Testis (tissue), 2 donors: ENCODE measurements around the gene WFS1.

Source experiments
- POLR2A ChIP-seq: fragments of 450-650 bp; IDR thresholded peaks from one replicate; pipeline ENCODE4 v1.6.1; 2017; ENCODE audit warnings: antibody characterized with exemption, mild to moderate bottlenecking, moderate library complexity
- TF ChIP-seq, protein P1 (sequence below), 3 experiments: fragments of 450-650 bp in 2 of 3; fragments of 200-600 bp in 1 of 3; sonication (generic) in 1 of 3; IDR thresholded peaks; one replicate each; pipeline ENCODE4 v1.5.1; 2016 to 2019; ENCODE audit warnings: antibody characterized with exemption in 3 of 3, mild to moderate bottlenecking in 2 of 3, moderate library complexity in 1 of 3

DNA sequence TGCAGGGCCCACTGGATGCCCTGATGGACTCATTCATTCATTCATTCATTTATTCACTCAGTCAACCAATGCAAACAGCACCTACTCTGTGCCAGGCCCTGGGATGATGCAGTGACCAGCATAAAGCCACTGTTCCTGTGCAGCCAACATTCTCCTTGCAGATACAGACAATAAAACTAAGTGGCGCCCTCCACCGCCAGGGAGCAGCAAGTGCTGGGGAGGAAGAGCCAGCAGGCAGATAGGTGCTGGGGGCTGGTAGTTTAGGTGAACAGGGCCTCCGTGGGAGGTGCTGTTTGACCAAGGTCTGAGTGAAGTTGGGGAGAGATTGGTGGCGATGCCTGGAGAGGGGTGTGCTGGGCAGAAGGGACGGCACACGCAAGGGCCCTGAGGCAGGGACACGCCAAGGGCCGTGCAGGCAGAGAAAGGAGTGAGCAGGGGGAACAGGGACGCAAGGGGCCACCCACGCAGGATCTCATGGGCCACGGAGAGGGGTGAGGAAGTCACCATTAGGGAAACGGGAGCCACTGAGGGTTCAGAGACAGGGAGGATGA lies 65.5 kb downstream of the WFS1 start:
- TF ChIP-seq, protein P1, sequence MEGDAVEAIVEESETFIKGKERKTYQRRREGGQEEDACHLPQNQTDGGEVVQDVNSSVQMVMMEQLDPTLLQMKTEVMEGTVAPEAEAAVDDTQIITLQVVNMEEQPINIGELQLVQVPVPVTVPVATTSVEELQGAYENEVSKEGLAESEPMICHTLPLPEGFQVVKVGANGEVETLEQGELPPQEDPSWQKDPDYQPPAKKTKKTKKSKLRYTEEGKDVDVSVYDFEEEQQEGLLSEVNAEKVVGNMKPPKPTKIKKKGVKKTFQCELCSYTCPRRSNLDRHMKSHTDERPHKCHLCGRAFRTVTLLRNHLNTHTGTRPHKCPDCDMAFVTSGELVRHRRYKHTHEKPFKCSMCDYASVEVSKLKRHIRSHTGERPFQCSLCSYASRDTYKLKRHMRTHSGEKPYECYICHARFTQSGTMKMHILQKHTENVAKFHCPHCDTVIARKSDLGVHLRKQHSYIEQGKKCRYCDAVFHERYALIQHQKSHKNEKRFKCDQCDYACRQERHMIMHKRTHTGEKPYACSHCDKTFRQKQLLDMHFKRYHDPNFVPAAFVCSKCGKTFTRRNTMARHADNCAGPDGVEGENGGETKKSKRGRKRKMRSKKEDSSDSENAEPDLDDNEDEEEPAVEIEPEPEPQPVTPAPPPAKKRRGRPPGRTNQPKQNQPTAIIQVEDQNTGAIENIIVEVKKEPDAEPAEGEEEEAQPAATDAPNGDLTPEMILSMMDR (IDR thresholded peaks at IDR 0.05) = no peak
- TF ChIP-seq POLR2A = no peak
